Neural cell (in vitro differentiated cells): ENCODE results near the gene CHL1. TPM values are rescaled to one million over a fixed set of nuclear protein-coding genes. Genes with fewer than 3 reads are reported as not detected.

ENCODE experiments used
- H2AFZ ChIP-seq: fragments of 200-600, 300-800 bp; sonication (generic), shearing (Covaris generic); 2 replicates; pipeline ENCODE4 v1.6.0; 2014; ENCODE audit warnings: low read depth, mild to moderate bottlenecking, antibody characterized with exemption, low read length, moderate library complexity
- H3F3A ChIP-seq: fragments of 200-600 bp; shearing (Covaris generic); 2 replicates; pipeline ENCODE4 v1.6.1; 2016; ENCODE audit warnings: mild to moderate bottlenecking, moderate library complexity, mixed read lengths, antibody characterized with exemption, low read length; ENCODE audit not compliant: insufficient read depth, poor library complexity, severe bottlenecking
- H3K27ac ChIP-seq: fragments of 200-600, 300-800 bp; sonication (generic), shearing (Covaris generic); 2 replicates; pipeline ENCODE4 v1.5.1; 2014; ENCODE audit warnings: mild to moderate bottlenecking, low read length, moderate library complexity
- H3K27me3 ChIP-seq: fragments of 300-800, 200-600 bp; sonication (generic), shearing (Covaris generic); 2 replicates; pipeline ENCODE4 v1.6.0; 2014; ENCODE audit warnings: mild to moderate bottlenecking, low read depth, low read length, moderate library complexity; ENCODE audit not compliant: insufficient read depth
- H3K36me3 ChIP-seq: fragments of 300-800, 200-600 bp; sonication (generic), shearing (Covaris generic); 2 replicates; pipeline ENCODE4 v1.5.1; 2014; ENCODE audit warnings: mild to moderate bottlenecking, antibody characterized with exemption, low read length, moderate library complexity; ENCODE audit not compliant: insufficient read depth
- H3K4me2 ChIP-seq: fragments of 300-800, 200-600 bp; sonication (generic), shearing (Covaris generic); 2 replicates; pipeline ENCODE4 v1.6.0; 2014; ENCODE audit warnings: mild to moderate bottlenecking, low read length
- H3K4me3 ChIP-seq: fragments of 300-800, 200-600 bp; sonication (generic), shearing (Covaris generic); 2 replicates; pipeline ENCODE4 v1.5.1; 2014; ENCODE audit warnings: mild to moderate bottlenecking, low read length, moderate library complexity
- H3K79me2 ChIP-seq: fragments of 200-600 bp; shearing (Covaris generic); replicated peaks from 2 replicates; pipeline ENCODE4 v1.6.0; 2014; ENCODE audit warnings: mild to moderate bottlenecking, low read length, moderate library complexity; ENCODE audit not compliant: insufficient read depth
- H3K9ac ChIP-seq: fragments of 300-800, 200-600 bp; sonication (generic), shearing (Covaris generic); 2 replicates; pipeline ENCODE4 v1.6.1; 2016; ENCODE audit warnings: mild to moderate bottlenecking, low read length, mixed read lengths
- H3K9me2 ChIP-seq: fragments of 200-600 bp; shearing (Covaris generic); 2 replicates; pipeline ENCODE4 v1.6.1; 2016; ENCODE audit warnings: mild to moderate bottlenecking, low read length, mixed read lengths; ENCODE audit not compliant: insufficient read depth
- H3K9me3 ChIP-seq: fragments of 200-600, 300-800 bp; sonication (generic), shearing (Covaris generic); 2 replicates; pipeline ENCODE4 v1.6.1; 2016; ENCODE audit warnings: mild to moderate bottlenecking, mixed run types, low read length, moderate library complexity, mixed read lengths
- H4K20me1 ChIP-seq: fragments of 200-600 bp; shearing (Covaris generic); 2 replicates; pipeline ENCODE4 v1.6.1; 2016; ENCODE audit warnings: mild to moderate bottlenecking, mixed run types; ENCODE audit not compliant: insufficient read depth
- EP300 ChIP-seq: fragments of 450-650 bp; conservative IDR thresholded peaks from 2 replicates; pipeline ENCODE4 v1.6.1; 2014; ENCODE audit warnings: antibody characterized with exemption, mild to moderate bottlenecking, moderate library complexity; ENCODE audit not compliant: poor library complexity, severe bottlenecking
- EZH2 ChIP-seq: fragments of 200-600, 300-800 bp; shearing (Covaris generic), sonication (generic); IDR thresholded peaks from 2 replicates; pipeline ENCODE4 v1.6.1; 2014; ENCODE audit warnings: antibody characterized with exemption, low read length, borderline replicate concordance, mild to moderate bottlenecking; ENCODE audit not compliant: insufficient read depth, poor library complexity, severe bottlenecking
- MXI1 ChIP-seq: fragments of 450-650 bp; conservative IDR thresholded peaks from 2 replicates; pipeline ENCODE4 v1.6.1; 2014; ENCODE audit warnings: antibody characterized with exemption, mild to moderate bottlenecking; ENCODE audit not compliant: poor library complexity, severe bottlenecking
- POLR2AphosphoS5 ChIP-seq: IDR thresholded peaks from 2 replicates; pipeline ENCODE4 v1.6.1; 2012
- RAD21 ChIP-seq: fragments of 450-650 bp; conservative IDR thresholded peaks from 2 replicates; pipeline ENCODE4 v1.6.1; 2014; ENCODE audit warnings: antibody characterized with exemption, mild to moderate bottlenecking, moderate library complexity
- SMC3 ChIP-seq: fragments of 450-650 bp; conservative IDR thresholded peaks from 2 replicates; pipeline ENCODE4 v1.6.1; 2014; ENCODE audit warnings: antibody characterized with exemption, mild to moderate bottlenecking, moderate library complexity; ENCODE audit not compliant: poor library complexity
- TAF1 ChIP-seq: IDR thresholded peaks from 2 replicates; pipeline ENCODE4 v1.6.1; 2012; ENCODE audit warnings: low read depth
- polyA plus RNA-seq: library from polyadenylated mRNA; depleted of rRNA; stranded (reverse); fragments of >200 nt; gene quantifications from 2 replicates; pipeline ENCODE4 v1.2.3, GENCODE V29; 2014
- TF ChIP-seq, protein P1 (sequence below): IDR thresholded peaks from 2 replicates; pipeline ENCODE4 v1.6.1; 2012; ENCODE audit warnings: borderline replicate concordance
- TF ChIP-seq, protein P2 (sequence below): fragments of 450-650 bp; IDR thresholded peaks from 2 replicates; pipeline ENCODE4 v1.5.1; 2014; ENCODE audit warnings: antibody characterized with exemption, mild to moderate bottlenecking, moderate library complexity; ENCODE audit not compliant: poor library complexity, severe bottlenecking

CHL1 gene
- polyA plus RNA-seq, 1 donor from 2014 or later: 199 TPM

DNA sequence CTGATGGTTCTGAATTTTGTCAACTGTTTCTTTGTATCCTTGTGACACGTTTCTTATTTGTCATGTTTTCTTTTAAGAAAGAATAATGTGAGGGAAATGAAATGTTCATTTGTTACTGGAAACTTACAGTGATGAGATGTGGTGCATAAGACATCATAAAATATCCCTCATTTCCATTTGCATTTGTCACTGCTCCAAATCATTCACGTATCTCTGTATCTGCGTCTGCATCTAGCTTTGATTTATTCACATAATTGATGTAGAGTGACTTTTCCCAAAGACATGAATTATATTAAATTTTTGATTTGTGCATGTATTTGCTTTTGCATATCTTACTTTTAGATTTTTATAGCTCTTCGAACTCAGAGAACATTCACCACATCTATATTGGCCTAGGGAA, 66.8 kb downstream of the CHL1 start:
- no peaks in the 10 kb centered on the region for H3K9me2 ChIP-seq
- H3K9ac ChIP-seq: no peak overlapping the region
- H4K20me1 ChIP-seq: no peaks in the 10 kb centered on the region
- peak overlapping the region; percentile 17 for H3K4me3 ChIP-seq
- no peaks in the 10 kb centered on the region for H3K79me2 ChIP-seq
- TF ChIP-seq RAD21 (no peak), MXI1 (no peak), EZH2 (no peak), SMC3 (no peak), EP300 (no peak), TAF1 (no peak), POLR2AphosphoS5 (no peak)
- TF ChIP-seq, protein P1, sequence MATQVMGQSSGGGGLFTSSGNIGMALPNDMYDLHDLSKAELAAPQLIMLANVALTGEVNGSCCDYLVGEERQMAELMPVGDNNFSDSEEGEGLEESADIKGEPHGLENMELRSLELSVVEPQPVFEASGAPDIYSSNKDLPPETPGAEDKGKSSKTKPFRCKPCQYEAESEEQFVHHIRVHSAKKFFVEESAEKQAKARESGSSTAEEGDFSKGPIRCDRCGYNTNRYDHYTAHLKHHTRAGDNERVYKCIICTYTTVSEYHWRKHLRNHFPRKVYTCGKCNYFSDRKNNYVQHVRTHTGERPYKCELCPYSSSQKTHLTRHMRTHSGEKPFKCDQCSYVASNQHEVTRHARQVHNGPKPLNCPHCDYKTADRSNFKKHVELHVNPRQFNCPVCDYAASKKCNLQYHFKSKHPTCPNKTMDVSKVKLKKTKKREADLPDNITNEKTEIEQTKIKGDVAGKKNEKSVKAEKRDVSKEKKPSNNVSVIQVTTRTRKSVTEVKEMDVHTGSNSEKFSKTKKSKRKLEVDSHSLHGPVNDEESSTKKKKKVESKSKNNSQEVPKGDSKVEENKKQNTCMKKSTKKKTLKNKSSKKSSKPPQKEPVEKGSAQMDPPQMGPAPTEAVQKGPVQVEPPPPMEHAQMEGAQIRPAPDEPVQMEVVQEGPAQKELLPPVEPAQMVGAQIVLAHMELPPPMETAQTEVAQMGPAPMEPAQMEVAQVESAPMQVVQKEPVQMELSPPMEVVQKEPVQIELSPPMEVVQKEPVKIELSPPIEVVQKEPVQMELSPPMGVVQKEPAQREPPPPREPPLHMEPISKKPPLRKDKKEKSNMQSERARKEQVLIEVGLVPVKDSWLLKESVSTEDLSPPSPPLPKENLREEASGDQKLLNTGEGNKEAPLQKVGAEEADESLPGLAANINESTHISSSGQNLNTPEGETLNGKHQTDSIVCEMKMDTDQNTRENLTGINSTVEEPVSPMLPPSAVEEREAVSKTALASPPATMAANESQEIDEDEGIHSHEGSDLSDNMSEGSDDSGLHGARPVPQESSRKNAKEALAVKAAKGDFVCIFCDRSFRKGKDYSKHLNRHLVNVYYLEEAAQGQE: no peak
- TF ChIP-seq, protein P2, sequence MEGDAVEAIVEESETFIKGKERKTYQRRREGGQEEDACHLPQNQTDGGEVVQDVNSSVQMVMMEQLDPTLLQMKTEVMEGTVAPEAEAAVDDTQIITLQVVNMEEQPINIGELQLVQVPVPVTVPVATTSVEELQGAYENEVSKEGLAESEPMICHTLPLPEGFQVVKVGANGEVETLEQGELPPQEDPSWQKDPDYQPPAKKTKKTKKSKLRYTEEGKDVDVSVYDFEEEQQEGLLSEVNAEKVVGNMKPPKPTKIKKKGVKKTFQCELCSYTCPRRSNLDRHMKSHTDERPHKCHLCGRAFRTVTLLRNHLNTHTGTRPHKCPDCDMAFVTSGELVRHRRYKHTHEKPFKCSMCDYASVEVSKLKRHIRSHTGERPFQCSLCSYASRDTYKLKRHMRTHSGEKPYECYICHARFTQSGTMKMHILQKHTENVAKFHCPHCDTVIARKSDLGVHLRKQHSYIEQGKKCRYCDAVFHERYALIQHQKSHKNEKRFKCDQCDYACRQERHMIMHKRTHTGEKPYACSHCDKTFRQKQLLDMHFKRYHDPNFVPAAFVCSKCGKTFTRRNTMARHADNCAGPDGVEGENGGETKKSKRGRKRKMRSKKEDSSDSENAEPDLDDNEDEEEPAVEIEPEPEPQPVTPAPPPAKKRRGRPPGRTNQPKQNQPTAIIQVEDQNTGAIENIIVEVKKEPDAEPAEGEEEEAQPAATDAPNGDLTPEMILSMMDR: no peak
- no peaks in the 10 kb centered on the region for H3K9me3 ChIP-seq
- H2AFZ ChIP-seq: no peak overlapping the region
- H3K27ac ChIP-seq: peak overlapping the region; percentile 35
- no peak overlapping the region for H3K4me2 ChIP-seq
- no peaks in the 10 kb centered on the region for H3K27me3 ChIP-seq
- H3K36me3 ChIP-seq: no peaks in the 10 kb centered on the region
- no peaks in the 10 kb centered on the region for H3F3A ChIP-seq

DNA sequence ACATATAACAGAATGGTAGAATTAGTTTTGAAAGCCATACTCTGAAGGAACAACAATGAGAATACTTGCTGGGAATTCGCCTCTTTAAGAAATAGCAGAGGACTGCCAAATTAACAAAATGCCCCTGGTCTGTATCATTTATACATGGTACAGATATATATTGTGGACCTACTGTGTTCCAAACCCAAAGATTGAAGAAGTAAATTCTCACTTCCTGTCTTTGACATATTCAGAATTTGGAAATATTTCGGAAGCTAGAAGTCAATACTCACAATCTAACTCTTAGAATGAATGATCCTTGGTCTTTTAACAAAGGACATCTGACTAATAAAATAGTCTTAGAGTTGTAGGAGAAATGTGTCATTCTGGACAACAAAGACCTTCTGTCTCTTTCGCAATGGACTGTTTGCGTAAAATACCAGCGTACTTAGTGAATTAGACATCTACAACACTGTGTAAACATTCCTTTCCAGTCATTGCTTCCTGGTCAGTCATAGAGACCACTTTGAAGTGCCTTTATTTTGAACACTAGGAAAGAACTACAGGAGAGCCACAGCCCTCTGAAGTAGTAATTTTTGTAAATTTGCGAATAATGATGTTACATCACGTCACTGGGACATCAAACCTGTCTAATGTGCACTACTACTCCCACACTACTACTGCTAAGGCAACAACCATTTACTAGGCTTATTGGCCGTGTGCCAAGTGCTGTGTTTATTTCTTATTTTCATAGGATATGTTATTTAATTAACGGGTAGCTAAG, 68.0 kb downstream of the CHL1 start:
- Histone ChIP-seq H3K9me2 (no peaks in the 10 kb centered on the region), H3K79me2 (no peaks in the 10 kb centered on the region), H2AFZ (no peak overlapping the region), H3F3A (no peaks in the 10 kb centered on the region), H3K27me3 (no peaks in the 10 kb centered on the region), H3K4me2 (no peak overlapping the region), H4K20me1 (no peaks in the 10 kb centered on the region), H3K4me3 (peak overlapping the region; percentile 6), H3K27ac (peak overlapping the region; percentile 13), H3K9ac (no peak overlapping the region), H3K36me3 (no peaks in the 10 kb centered on the region), H3K9me3 (no peaks in the 10 kb centered on the region)
- TF ChIP-seq MXI1 (no peak), TAF1 (no peak), RAD21 (no peak), POLR2AphosphoS5 (no peak), EZH2 (no peak), SMC3 (no peak), EP300 (no peak)
- TF ChIP-seq, protein P1: no peak
- TF ChIP-seq, protein P2: no peak
